DOHH2 (cell line): ENCODE data around the gene YWHAB.

Experiments used
- CTCF ChIP-seq: fragments of 200-600 bp; sonication (generic); IDR thresholded peaks from one replicate; pipeline ENCODE4 v1.5.1; 2014; ENCODE audit warnings: antibody characterized with exemption, mild to moderate bottlenecking, low read depth, low read length; ENCODE audit not compliant: poor library complexity, severe bottlenecking
- EZH2phosphoT487 ChIP-seq: fragments of 200-600 bp; sonication (generic); IDR thresholded peaks from 2 replicates; pipeline ENCODE4 v1.6.1; 2017; ENCODE audit warnings: borderline replicate concordance, mild to moderate bottlenecking, antibody characterized with exemption, low read length, moderate library complexity, mixed read lengths

- TF ChIP-seq CTCF: no peak
- TF ChIP-seq EZH2phosphoT487: no peak
Observed at GRCh38 chr20:44956410-44956809, 70.9 kb downstream of the YWHAB start.
